Loucy (cell line): ENCODE measurements around the gene TMEM127.
A peak's percentile ranks its signal among the peaks of the same experiment; 100 is the strongest.

Experiments
- H2AFZ ChIP-seq: fragments of 200-600 bp; sonication (generic); 2 replicates; pipeline ENCODE4 v1.6.0; 2016; ENCODE audit warnings: antibody characterized with exemption, mild to moderate bottlenecking, low read length, moderate library complexity
- H3F3A ChIP-seq: fragments of 200-600 bp; 2 replicates; pipeline ENCODE4 v1.6.0; 2016; ENCODE audit warnings: antibody characterized with exemption, low read depth, mild to moderate bottlenecking
- H3K27me3 ChIP-seq: fragments of 200-600 bp; sonication (generic); 2 replicates; pipeline ENCODE4 v1.6.1; 2014; ENCODE audit warnings: low read length, mild to moderate bottlenecking; ENCODE audit not compliant: insufficient read depth, poor library complexity, severe bottlenecking
- H3K36me3 ChIP-seq: fragments of 200-600 bp; sonication (generic); 2 replicates; pipeline ENCODE4 v1.6.1; 2016; ENCODE audit warnings: low read length; ENCODE audit not compliant: insufficient read depth
- H3K4me1 ChIP-seq: fragments of 200-600 bp; sonication (generic); 2 replicates; pipeline ENCODE4 v1.5.1; 2014; ENCODE audit warnings: low read length, mild to moderate bottlenecking; ENCODE audit not compliant: insufficient read depth, poor library complexity, severe bottlenecking
- H3K4me2 ChIP-seq: fragments of 200-600 bp; sonication (generic); 2 replicates; pipeline ENCODE4 v1.6.0; 2014; ENCODE audit warnings: antibody characterized with exemption, low read length, low read depth, mild to moderate bottlenecking; ENCODE audit not compliant: poor library complexity, severe bottlenecking
- H3K4me3 ChIP-seq: fragments of 200-600 bp; sonication (generic); 2 replicates; pipeline ENCODE4 v1.5.1; 2014; ENCODE audit warnings: low read length, mild to moderate bottlenecking, mixed read lengths; ENCODE audit not compliant: poor library complexity, severe bottlenecking
- H3K79me2 ChIP-seq: fragments of 200-600 bp; sonication (generic); 2 replicates; pipeline ENCODE4 v1.6.1; 2014; ENCODE audit warnings: low read length; ENCODE audit not compliant: insufficient read depth
- H3K9ac ChIP-seq: fragments of 200-600 bp; sonication (generic); 2 replicates; pipeline ENCODE4 v1.6.0; 2014; ENCODE audit warnings: mild to moderate bottlenecking, low read depth, low read length, moderate library complexity; ENCODE audit not compliant: poor library complexity, severe bottlenecking
- H3K9me2 ChIP-seq: fragments of 200-600 bp; sonication (generic); replicated peaks from 2 replicates; pipeline ENCODE4 v1.6.1; 2016; ENCODE audit warnings: low read depth, low read length, mixed read lengths
- H3K9me3 ChIP-seq: fragments of 200-600 bp; sonication (generic); 2 replicates; pipeline ENCODE4 v1.6.1; 2014; ENCODE audit warnings: mild to moderate bottlenecking, antibody characterized with exemption, low read length, low read depth; ENCODE audit not compliant: insufficient read depth
- H4K20me1 ChIP-seq: fragments of 200-600 bp; sonication (generic); 2 replicates; pipeline ENCODE4 v1.6.0; 2014; ENCODE audit warnings: antibody characterized with exemption, low read length, mild to moderate bottlenecking; ENCODE audit not compliant: insufficient read depth, poor library complexity, severe bottlenecking
- CTCF ChIP-seq: fragments of 200-600 bp; sonication (generic); conservative IDR thresholded peaks from 2 replicates; pipeline ENCODE4 v1.5.1; 2014; ENCODE audit warnings: mild to moderate bottlenecking, antibody characterized with exemption, low read length
- EZH2phosphoT487 ChIP-seq: fragments of 200-600 bp; IDR thresholded peaks from 2 replicates; pipeline ENCODE4 v1.6.1; 2018; ENCODE audit warnings: antibody characterized with exemption, mild to moderate bottlenecking, moderate library complexity, borderline replicate concordance

The TMEM127 gene

GRCh38 chr2:96256611-96257113 lies 9.1 kb downstream of the TMEM127 start:
- H3K4me2 ChIP-seq, result peak overlapping the region; percentile 37

GRCh38 chr2:96254571-96254970 lies 11.2 kb downstream of the TMEM127 start:
- H3K9me2 ChIP-seq, result no peaks in the 10 kb centered on the region
- H3F3A ChIP-seq, result no peaks in the 10 kb centered on the region
- H3K9ac ChIP-seq, result no peak overlapping the region
- no peak overlapping the region for H3K4me2 ChIP-seq
- H3K27me3 ChIP-seq, result no peaks in the 10 kb centered on the region
- peaks cover 47% of the 10 kb centered on the region; the same call in 1 of the 2 replicates for H3K36me3 ChIP-seq
- H2AFZ ChIP-seq, result no peak overlapping the region
- H3K79me2 ChIP-seq, result peaks cover 23% of the 10 kb centered on the region
- no peaks in the 10 kb centered on the region for H3K9me3 ChIP-seq
- H3K4me1 ChIP-seq, result peaks cover 17% of the 10 kb centered on the region
- H4K20me1 ChIP-seq, result peaks cover 3% of the 10 kb centered on the region
- no peak overlapping the region for H3K4me3 ChIP-seq
- TF ChIP-seq CTCF (no peak), EZH2phosphoT487 (no peak)

More at GRCh38 chr2:96256611-96257113, 9.1 kb downstream of the TMEM127 start:
- Histone ChIP-seq H4K20me1 (peaks cover 9% of the 10 kb centered on the region), H3K79me2 (peaks cover 43% of the 10 kb centered on the region), H3K36me3 (peaks cover 49% of the 10 kb centered on the region; the same call in 1 of the 2 replicates), H3K9me3 (no peaks in the 10 kb centered on the region), H3K4me3 (no peak overlapping the region), H2AFZ (no peak overlapping the region), H3F3A (no peaks in the 10 kb centered on the region), H3K9me2 (no peaks in the 10 kb centered on the region), H3K9ac (no peak overlapping the region), H3K27me3 (no peaks in the 10 kb centered on the region), H3K4me1 (peaks cover 38% of the 10 kb centered on the region)
- TF ChIP-seq EZH2phosphoT487 (no peak), CTCF (no peak)

GRCh38 chr2:96253006-96253405 lies 12.8 kb downstream of the TMEM127 start:
- H3K36me3 ChIP-seq, result peaks cover 41% of the 10 kb centered on the region; the same call in 1 of the 2 replicates

More at GRCh38 chr2:96253006-96253405, 12.8 kb downstream of the TMEM127 start:
- no peak overlapping the region for H2AFZ ChIP-seq
- peaks cover 3% of the 10 kb centered on the region for H4K20me1 ChIP-seq
- peaks cover 9% of the 10 kb centered on the region for H3K4me1 ChIP-seq
- no peaks in the 10 kb centered on the region for H3K9me3 ChIP-seq
- peaks cover 7% of the 10 kb centered on the region; the same call in 1 of the 2 replicates for H3K79me2 ChIP-seq
- no peaks in the 10 kb centered on the region for H3K27me3 ChIP-seq
- H3K9ac ChIP-seq, result no peak overlapping the region
- no peak overlapping the region for H3K4me2 ChIP-seq
- H3K4me3 ChIP-seq, result no peak overlapping the region
- TF ChIP-seq CTCF (no peak), EZH2phosphoT487 (no peak)
- no peaks in the 10 kb centered on the region for H3K9me2 ChIP-seq
- H3F3A ChIP-seq, result no peaks in the 10 kb centered on the region
